Panc1 (cell line): ENCODE data around the gene USH1C. TPM values are rescaled to one million over a fixed set of nuclear protein-coding genes. Genes with fewer than 3 reads are reported as not detected.

Source experiments
- ATAC-seq: fragments of 200-7000 bp; cut with Tn5 transposase; 2 replicates; pipeline ENCODE4 v1.9.1; 2020; ENCODE audit warnings: mild to moderate bottlenecking, moderate library complexity
- BruUV-seq: library from RNA; stranded (reverse); fragments of 400-500 nt; replicated peaks from 2 replicates; lab custom pipeline; 2021; lab: Mats Ljungman, UMichigan
- CTCF ChIA-PET: fragments of 300-600 bp; sonication (Branson Sonifier 250); formaldehyde crosslinking; loops from one replicate; lab custom pipeline; 2022; ENCODE audit warnings: antibody characterized with exemption; lab: Charles Lee
- POLR2A ChIA-PET: fragments of 300-600 bp; sonication (Branson Sonifier 250); formaldehyde crosslinking; loops from one replicate; lab custom pipeline; 2022; ENCODE audit warnings: antibody characterized with exemption; lab: Charles Lee
- DNase-seq: peaks from one replicate; pipeline ENCODE4 v3.0.0-alpha.2; 2010; ENCODE audit warnings: low read depth, low spot score
- H3K27ac ChIP-seq: 2 replicates; pipeline ENCODE4 v1.5.1; 2011; ENCODE audit warnings: mild to moderate bottlenecking, low read length, inconsistent platforms
- H3K27me3 ChIP-seq: fragments of 200-500 bp; sonication (Bioruptor generic); 2 replicates; pipeline ENCODE4 v1.6.0; 2014; ENCODE audit warnings: low read length, inconsistent platforms; ENCODE audit not compliant: control insufficient read depth, insufficient read depth
- H3K36me3 ChIP-seq: fragments of 200-500 bp; sonication (Bioruptor generic); 2 replicates; pipeline ENCODE4 v1.5.1; 2014; ENCODE audit warnings: inconsistent platforms, mild to moderate bottlenecking, low read length, moderate library complexity; ENCODE audit not compliant: control insufficient read depth, insufficient read depth
- H3K4me1 ChIP-seq: 2 replicates; pipeline ENCODE4 v1.5.1; 2011; ENCODE audit warnings: inconsistent platforms, mild to moderate bottlenecking, low read length, moderate library complexity; ENCODE audit not compliant: control insufficient read depth, insufficient read depth
- H3K4me3 ChIP-seq, 2 experiments: 2 replicates each; pipeline ENCODE4 v1.5.1; 2011 to 2012; ENCODE audit warnings: low read depth in 2 of 2, low read length in 2 of 2, mild to moderate bottlenecking in 2 of 2, inconsistent platforms in 1 of 2, moderate library complexity in 1 of 2
- H3K9me3 ChIP-seq: fragments of 200-500 bp; sonication (Bioruptor generic); 2 replicates; pipeline ENCODE4 v1.5.1; 2014; ENCODE audit warnings: low read depth, mild to moderate bottlenecking, inconsistent platforms, low read length, moderate library complexity; ENCODE audit not compliant: control insufficient read depth, insufficient read depth
- CTCF ChIP-seq: fragments of 450-650 bp; IDR thresholded peaks from 2 replicates; pipeline ENCODE4 v1.5.1; 2017; ENCODE audit warnings: mild to moderate bottlenecking
- POLR2AphosphoS5 ChIP-seq: IDR thresholded peaks from 2 replicates; pipeline ENCODE4 v1.6.1; 2012; ENCODE audit warnings: mild to moderate bottlenecking, low read depth, low read length, moderate library complexity
- REST ChIP-seq, 2 experiments: IDR thresholded peaks; 2 replicates each; pipeline ENCODE4 v1.6.1; 2011 to 2012; ENCODE audit warnings: low read depth in 2 of 2, control low read depth in 1 of 2, low read length in 1 of 2, mild to moderate bottlenecking in 1 of 2, moderate library complexity in 1 of 2; ENCODE audit not compliant: insufficient read depth in 1 of 2
- SIN3A ChIP-seq: IDR thresholded peaks from 2 replicates; pipeline ENCODE4 v1.6.1; 2012; ENCODE audit warnings: low read depth, mild to moderate bottlenecking, low read length, moderate library complexity, borderline replicate concordance; ENCODE audit not compliant: insufficient read depth
- TCF7L2 ChIP-seq: IDR thresholded peaks from 2 replicates; pipeline ENCODE4 v1.6.1; 2011; ENCODE audit warnings: mild to moderate bottlenecking, low read depth, low read length, inconsistent platforms
- in situ Hi-C: cut with HindIII; loops from 2 replicates; pipeline ENCODE4 v1.10.0; 2016; ENCODE audit warnings: low sequenced_read_pairs, low pct_unique_long_range_greater_than_20kb
- intact Hi-C: fragments of 100-400 bp; cut with micrococcal nuclease; formaldehyde crosslinking; loops from one replicate; pipeline ENCODE4 v1.10.0; 2022; ENCODE audit not compliant: unreplicated experiment
- total RNA-seq: library from RNA; stranded (reverse); gene quantifications from one replicate; pipeline ENCODE4 v1.2.1, GENCODE V29; 2021; ENCODE audit not compliant: unreplicated experiment

The USH1C gene
- total RNA-seq, 1 experiment from 2014 or later = not detected

GRCh38 chr11:17505146-17505545 is 39.1 kb downstream of the USH1C start:
- H3K9me3 ChIP-seq = no peaks in the 10 kb centered on the region
- ATAC-seq (no peak), DNase-seq (no peak)
- intact Hi-C loops = loop anchor here (10.0 kb wide), 1 partner anchor 270 kb away; no protein-coding TSS in a partner anchor
- in situ Hi-C loops = no loop called here
- BruUV-seq = no TSS peak
- ChIA-PET POLR2A (no interaction called here), CTCF (interaction anchor here (1.6 kb wide), 1 partner anchor 121 kb away, joined by 5 read pairs; no protein-coding TSS in a partner anchor)
- no peaks in the 10 kb centered on the region for H3K4me1 ChIP-seq
- no peak overlapping the region for H3K27ac ChIP-seq
- TF ChIP-seq REST (IDR thresholded peaks at IDR 0.05; ENCODE audit: insufficient read depth in 1 of 2, low read depth in 2 of 2, low read length in 1 of 2) = no peak
- TF ChIP-seq CTCF = no peak
- no peak for TF ChIP-seq SIN3A
- TF ChIP-seq TCF7L2 = no peak
- TF ChIP-seq POLR2AphosphoS5 = no peak
- H3K36me3 ChIP-seq = no peaks in the 10 kb centered on the region
- H3K27me3 ChIP-seq = no peaks in the 10 kb centered on the region; the same call in 1 of the 2 replicates
- no peak overlapping the region for H3K4me3 ChIP-seq

- in situ Hi-C loops = no loop called here
- no peak overlapping the region for H3K4me3 ChIP-seq
- CTCF ChIA-PET = interaction anchor here (1.1 to 1.6 kb wide), 2 partner anchors 116 to 121 kb away, joined by 3 to 5 read pairs; partner anchors contain the start of gene KCNJ11
- POLR2A ChIA-PET = no interaction called here
- no peaks in the 10 kb centered on the region for H3K36me3 ChIP-seq
- H3K27me3 ChIP-seq = no peaks in the 10 kb centered on the region; the same call in 1 of the 2 replicates
- no peaks in the 10 kb centered on the region for H3K4me1 ChIP-seq
- intact Hi-C loops = loop anchor here (1.0 to 10.0 kb wide), 2 partner anchors 120 to 270 kb away; no protein-coding TSS in a partner anchor
- ATAC-seq = peak; percentile 91
- no peaks in the 10 kb centered on the region for H3K9me3 ChIP-seq
- no peak for DNase-seq
- BruUV-seq = no TSS peak
- no peak overlapping the region for H3K27ac ChIP-seq
- TF ChIP-seq REST (IDR thresholded peaks at IDR 0.05; ENCODE audit: insufficient read depth in 1 of 2, low read depth in 2 of 2, low read length in 1 of 2) (no peak), SIN3A (no peak), CTCF (peak; percentile 93), POLR2AphosphoS5 (no peak)
Measured at GRCh38 chr11:17504330-17505107, 39.7 kb downstream of the USH1C start.
